ENCODE results near the gene IL17C.

Gene IL17C

GRCh38 chr16:88685156-88686061 lies 47.0 kb downstream of the IL17C start:
- peak; percentile 55 for DNase-seq (ENCODE audit: low read depth)

GRCh38 chr16:88686062-88686438 lies 47.7 kb downstream of the IL17C start:
- DNase-seq (ENCODE audit: low read depth) = no peak

GRCh38 chr16:88686439-88687253 lies 48.3 kb downstream of the IL17C start, which contains the start of gene SNAI3:
TSS of gene SNAI3 (minus strand) at chr16:88686507. CDS start at chr16:88686406, 101 bp downstream.
- peak; percentile 69 for DNase-seq (ENCODE audit: low read depth)

GRCh38 chr16:88687254-88687576 lies 48.8 kb downstream of the IL17C start:
- DNase-seq (ENCODE audit: low read depth) = no peak

- no peak for DNase-seq (ENCODE audit: low read depth)
Measured at GRCh38 chr16:88687676-88688012, 49.3 kb downstream of the IL17C start.

- DNase-seq (ENCODE audit: low read depth) = no peak
Measured at GRCh38 chr16:88688013-88688778, 49.8 kb downstream of the IL17C start.
